Thoracic aorta (tissue), 2 donors: ENCODE measurements around the gene MAPK8. TPM values are rescaled to one million over a fixed set of nuclear protein-coding genes. Genes with fewer than 3 reads are reported as not detected.

Experiments
- ATAC-seq: fragments of 150-250 bp; one replicate; pipeline ENCODE4 v1.8.0; 2017; ENCODE audit warnings: low read depth; ENCODE audit not compliant: insufficient number of reproducible peaks, low FRiP score
- DNase-seq: peaks from one replicate; pipeline ENCODE4 v3.0.0-alpha.2; 2020; ENCODE audit warnings: low spot score
- H3K27ac ChIP-seq, 2 donors: fragments of 200-600 bp; sonication (generic); 1 replicate in 1 of 2; 2 replicates in 1 of 2; pipeline ENCODE4 v1.5.1; 2016; ENCODE audit warnings: mild to moderate bottlenecking in 2 of 2, moderate library complexity in 2 of 2
- H3K27me3 ChIP-seq: fragments of 200-600 bp; sonication (generic); replicated peaks from 2 replicates; pipeline ENCODE4 v1.6.0; 2016; ENCODE audit warnings: mild to moderate bottlenecking; ENCODE audit not compliant: insufficient read depth
- H3K36me3 ChIP-seq: fragments of 200-600 bp; sonication (generic); one replicate; pipeline ENCODE4 v1.5.1; 2016
- H3K4me1 ChIP-seq, 2 donors: fragments of 200-600 bp; sonication (generic); 1 replicate in 1 of 2; 2 replicates in 1 of 2; pipeline versions ENCODE4 v1.5.1 to v1.6.0; 2016; ENCODE audit warnings: low read depth in 2 of 2, mild to moderate bottlenecking in 1 of 2; ENCODE audit not compliant: control insufficient read depth in 1 of 2
- H3K4me3 ChIP-seq: fragments of 200-600 bp; sonication (generic); 2 replicates; pipeline ENCODE4 v1.5.1; 2016; ENCODE audit warnings: mild to moderate bottlenecking
- H3K9me3 ChIP-seq: fragments of 200-600 bp; sonication (generic); 2 replicates; pipeline ENCODE4 v1.5.1; 2016
- CTCF ChIP-seq: fragments of 200-600 bp; sonication (generic); IDR thresholded peaks from one replicate; pipeline ENCODE4 v1.5.1; 2019; ENCODE audit warnings: antibody characterized with exemption
- total RNA-seq, 2 donors: library from RNA; depleted of rRNA; stranded (reverse); fragments of >200 nt; gene quantifications; one replicate each; pipeline versions ENCODE4 v1.1.0 to v1.2.3, GENCODE V29; 2016

Gene MAPK8
- total RNA-seq, 2 donors from 2014 or later = 19.5 to 57.4 TPM

- H3K4me1 ChIP-seq = peaks cover 5 to 34% of the 10 kb centered on the region in 2 donors
- TF ChIP-seq CTCF = no peak
- H3K36me3 ChIP-seq = no peaks in the 10 kb centered on the region
- H3K9me3 ChIP-seq = no peaks in the 10 kb centered on the region
- no peak for DNase-seq
- no peak overlapping the region for H3K4me3 ChIP-seq
- no peak overlapping the region for H3K27ac ChIP-seq
- H3K27me3 ChIP-seq = no peaks in the 10 kb centered on the region
- ATAC-seq = no peak
Observed at GRCh38 chr10:48461623-48462481, 155.4 kb downstream of the MAPK8 start.

GRCh38 chr10:48462482-48463020 is 156.1 kb downstream of the MAPK8 start:
- ATAC-seq = no peak
- H3K9me3 ChIP-seq = no peaks in the 10 kb centered on the region
- peaks cover 6 to 34% of the 10 kb centered on the region in 2 donors for H3K4me1 ChIP-seq
- DNase-seq = no peak
- H3K27ac ChIP-seq = no peak overlapping the region
- H3K4me3 ChIP-seq = no peak overlapping the region
- TF ChIP-seq CTCF = no peak
- no peaks in the 10 kb centered on the region for H3K36me3 ChIP-seq
- no peaks in the 10 kb centered on the region for H3K27me3 ChIP-seq

- no peak for TF ChIP-seq CTCF
- H3K9me3 ChIP-seq = no peaks in the 10 kb centered on the region
- ATAC-seq = no peak
- no peak for DNase-seq
- no peaks in the 10 kb centered on the region for H3K36me3 ChIP-seq
- no peaks in the 10 kb centered on the region for H3K27me3 ChIP-seq
- H3K4me1 ChIP-seq = peaks cover 6 to 34% of the 10 kb centered on the region in 2 donors
- no peak overlapping the region for H3K27ac ChIP-seq
- no peak overlapping the region for H3K4me3 ChIP-seq
Observed at GRCh38 chr10:48463318-48464003, 157.0 kb downstream of the MAPK8 start.

- Histone ChIP-seq H3K27me3 (no peaks in the 10 kb centered on the region), H3K9me3 (no peaks in the 10 kb centered on the region), H3K27ac (no peak overlapping the region), H3K4me3 (no peak overlapping the region), H3K4me1 (peaks cover 6 to 34% of the 10 kb centered on the region in 2 donors), H3K36me3 (no peaks in the 10 kb centered on the region)
- no peak for ATAC-seq
- no peak for TF ChIP-seq CTCF
- DNase-seq = no peak
Observed at GRCh38 chr10:48464121-48464870, 157.8 kb downstream of the MAPK8 start.
